CD4-positive, alpha-beta T cell treated with Interleukin-21 for 1 hour (primary cell): ENCODE results near the gene FES.

Experiments
- DNase-seq: peaks from one replicate; pipeline ENCODE4 v3.0.0-alpha.2; 2020

The FES gene

DNA sequence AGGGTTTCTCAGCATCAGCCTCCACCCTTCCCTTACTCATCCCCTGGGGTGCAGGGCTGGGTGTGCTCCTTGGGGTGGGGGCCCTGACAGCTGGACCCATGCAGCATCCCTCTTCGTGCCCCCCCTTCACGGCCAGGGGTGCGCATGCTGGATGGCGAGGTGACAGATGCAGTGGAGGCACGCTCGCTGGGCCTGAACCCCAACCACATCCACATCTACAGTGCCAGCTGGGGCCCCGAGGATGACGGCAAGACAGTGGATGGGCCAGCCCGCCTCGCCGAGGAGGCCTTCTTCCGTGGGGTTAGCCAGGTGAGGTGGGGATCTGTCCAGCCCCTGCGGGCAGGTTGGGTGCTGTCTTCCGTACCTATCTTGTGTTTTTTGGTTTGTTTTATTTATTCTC lies 6.3 kb upstream of the FES start:
- DNase-seq = no peak

DNA sequence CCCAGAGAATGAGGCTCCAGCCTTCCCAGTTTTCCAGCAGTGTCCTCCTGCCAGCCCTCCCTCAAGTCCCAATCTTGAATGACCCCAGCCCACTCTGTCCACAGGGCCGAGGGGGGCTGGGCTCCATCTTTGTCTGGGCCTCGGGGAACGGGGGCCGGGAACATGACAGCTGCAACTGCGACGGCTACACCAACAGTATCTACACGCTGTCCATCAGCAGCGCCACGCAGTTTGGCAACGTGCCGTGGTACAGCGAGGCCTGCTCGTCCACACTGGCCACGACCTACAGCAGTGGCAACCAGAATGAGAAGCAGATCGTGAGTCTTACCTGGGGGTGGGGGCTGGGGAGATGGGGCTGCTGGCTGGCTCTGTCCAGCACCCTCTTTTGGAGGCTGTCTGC lies 5.6 kb upstream of the FES start:
- DNase-seq = no peak

DNA sequence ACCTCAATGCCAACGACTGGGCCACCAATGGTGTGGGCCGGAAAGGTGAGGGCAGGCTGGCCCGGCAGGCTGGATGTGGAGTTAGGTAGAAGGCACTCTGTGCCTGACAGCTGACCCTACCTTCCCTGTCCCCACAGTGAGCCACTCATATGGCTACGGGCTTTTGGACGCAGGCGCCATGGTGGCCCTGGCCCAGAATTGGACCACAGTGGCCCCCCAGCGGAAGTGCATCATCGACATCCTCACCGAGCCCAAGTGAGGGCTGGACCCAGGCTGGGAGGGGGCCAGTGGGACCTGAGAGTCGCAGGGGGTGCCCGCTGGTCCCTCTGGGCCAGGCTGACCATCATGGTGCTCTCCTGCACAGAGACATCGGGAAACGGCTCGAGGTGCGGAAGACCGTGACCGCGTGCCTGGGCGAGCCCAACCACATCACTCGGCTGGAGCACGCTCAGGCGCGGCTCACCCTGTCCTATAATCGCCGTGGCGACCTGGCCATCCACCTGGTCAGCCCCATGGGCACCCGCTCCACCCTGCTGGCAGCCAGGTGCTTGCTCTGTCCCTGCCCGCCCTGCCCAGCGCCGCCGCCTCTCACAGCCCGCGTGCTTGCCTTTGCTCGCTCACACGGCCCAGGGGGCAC lies 4.5 kb upstream of the FES start:
- no peak for DNase-seq

DNA sequence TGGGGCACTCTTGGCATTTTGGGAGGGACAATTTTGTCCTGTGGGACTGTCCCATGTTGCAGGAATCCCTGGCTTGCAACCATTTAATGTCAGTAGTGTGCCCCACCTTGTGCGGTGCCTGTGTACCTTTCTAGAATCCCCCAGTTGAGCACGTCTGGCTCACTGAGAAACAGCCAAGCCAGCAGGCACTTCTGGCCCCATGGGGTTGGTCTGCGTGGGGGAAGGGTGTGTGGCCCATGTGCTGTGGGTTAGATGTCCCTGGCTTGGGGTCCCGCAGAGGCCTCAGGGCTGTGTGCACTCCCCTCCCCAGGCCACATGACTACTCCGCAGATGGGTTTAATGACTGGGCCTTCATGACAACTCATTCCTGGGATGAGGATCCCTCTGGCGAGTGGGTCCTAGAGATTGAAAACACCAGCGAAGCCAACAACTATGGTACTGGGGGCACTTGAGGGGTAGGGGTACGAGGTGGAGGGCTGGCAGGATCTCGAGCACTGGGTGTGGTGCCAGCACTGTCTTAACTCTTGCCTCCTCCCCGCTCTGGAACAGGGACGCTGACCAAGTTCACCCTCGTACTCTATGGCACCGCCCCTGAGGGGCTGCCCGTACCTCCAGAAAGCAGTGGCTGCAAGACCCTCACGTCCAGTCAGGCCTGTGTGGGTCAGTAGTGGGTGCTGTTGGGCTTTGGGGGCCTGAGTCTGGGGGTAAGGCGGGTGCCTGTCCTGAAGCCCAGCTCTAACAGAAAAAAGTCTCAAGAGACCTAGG lies 3.7 kb upstream of the FES start:
- no peak for DNase-seq

DNA sequence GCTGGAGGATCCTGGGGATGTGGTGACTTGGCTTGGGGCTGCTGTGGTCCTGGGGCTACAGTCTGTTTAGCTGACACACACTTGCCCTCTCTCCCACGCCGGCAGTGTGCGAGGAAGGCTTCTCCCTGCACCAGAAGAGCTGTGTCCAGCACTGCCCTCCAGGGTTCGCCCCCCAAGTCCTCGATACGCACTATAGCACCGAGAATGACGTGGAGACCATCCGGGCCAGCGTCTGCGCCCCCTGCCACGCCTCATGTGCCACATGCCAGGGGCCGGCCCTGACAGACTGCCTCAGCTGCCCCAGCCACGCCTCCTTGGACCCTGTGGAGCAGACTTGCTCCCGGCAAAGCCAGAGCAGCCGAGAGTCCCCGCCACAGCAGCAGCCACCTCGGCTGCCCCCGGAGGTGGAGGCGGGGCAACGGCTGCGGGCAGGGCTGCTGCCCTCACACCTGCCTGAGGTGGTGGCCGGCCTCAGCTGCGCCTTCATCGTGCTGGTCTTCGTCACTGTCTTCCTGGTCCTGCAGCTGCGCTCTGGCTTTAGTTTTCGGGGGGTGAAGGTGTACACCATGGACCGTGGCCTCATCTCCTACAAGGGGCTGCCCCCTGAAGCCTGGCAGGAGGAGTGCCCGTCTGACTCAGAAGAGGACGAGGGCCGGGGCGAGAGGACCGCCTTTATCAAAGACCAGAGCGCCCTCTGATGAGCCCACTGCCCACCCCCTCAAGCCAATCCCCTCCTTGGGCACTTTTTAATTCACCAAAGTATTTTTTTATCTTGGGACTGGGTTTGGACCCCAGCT lies 2.9 kb upstream of the FES start:
- no peak for DNase-seq

DNA sequence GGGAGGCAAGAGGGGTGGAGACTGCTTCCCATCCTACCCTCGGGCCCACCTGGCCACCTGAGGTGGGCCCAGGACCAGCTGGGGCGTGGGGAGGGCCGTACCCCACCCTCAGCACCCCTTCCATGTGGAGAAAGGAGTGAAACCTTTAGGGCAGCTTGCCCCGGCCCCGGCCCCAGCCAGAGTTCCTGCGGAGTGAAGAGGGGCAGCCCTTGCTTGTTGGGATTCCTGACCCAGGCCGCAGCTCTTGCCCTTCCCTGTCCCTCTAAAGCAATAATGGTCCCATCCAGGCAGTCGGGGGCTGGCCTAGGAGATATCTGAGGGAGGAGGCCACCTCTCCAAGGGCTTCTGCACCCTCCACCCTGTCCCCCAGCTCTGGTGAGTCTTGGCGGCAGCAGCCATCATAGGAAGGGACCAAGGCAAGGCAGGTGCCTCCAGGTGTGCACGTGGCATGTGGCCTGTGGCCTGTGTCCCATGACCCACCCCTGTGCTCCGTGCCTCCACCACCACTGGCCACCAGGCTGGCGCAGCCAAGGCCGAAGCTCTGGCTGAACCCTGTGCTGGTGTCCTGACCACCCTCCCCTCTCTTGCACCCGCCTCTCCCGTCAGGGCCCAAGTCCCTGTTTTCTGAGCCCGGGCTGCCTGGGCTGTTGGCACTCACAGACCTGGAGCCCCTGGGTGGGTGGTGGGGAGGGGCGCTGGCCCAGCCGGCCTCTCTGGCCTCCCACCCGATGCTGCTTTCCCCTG lies 2.2 kb upstream of the FES start:
- DNase-seq = no peak

DNA sequence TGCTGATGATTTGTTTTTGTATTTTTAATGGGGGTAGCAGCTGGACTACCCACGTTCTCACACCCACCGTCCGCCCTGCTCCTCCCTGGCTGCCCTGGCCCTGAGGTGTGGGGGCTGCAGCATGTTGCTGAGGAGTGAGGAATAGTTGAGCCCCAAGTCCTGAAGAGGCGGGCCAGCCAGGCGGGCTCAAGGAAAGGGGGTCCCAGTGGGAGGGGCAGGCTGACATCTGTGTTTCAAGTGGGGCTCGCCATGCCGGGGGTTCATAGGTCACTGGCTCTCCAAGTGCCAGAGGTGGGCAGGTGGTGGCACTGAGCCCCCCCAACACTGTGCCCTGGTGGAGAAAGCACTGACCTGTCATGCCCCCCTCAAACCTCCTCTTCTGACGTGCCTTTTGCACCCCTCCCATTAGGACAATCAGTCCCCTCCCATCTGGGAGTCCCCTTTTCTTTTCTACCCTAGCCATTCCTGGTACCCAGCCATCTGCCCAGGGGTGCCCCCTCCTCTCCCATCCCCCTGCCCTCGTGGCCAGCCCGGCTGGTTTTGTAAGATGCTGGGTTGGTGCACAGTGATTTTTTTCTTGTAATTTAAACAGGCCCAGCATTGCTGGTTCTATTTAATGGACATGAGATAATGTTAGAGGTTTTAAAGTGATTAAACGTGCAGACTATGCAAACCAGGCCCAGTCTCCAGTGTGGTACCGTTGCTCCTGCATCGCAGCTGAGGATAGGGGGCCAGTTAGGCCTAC lies 1.4 kb upstream of the FES start:
- DNase-seq = no peak

DNA sequence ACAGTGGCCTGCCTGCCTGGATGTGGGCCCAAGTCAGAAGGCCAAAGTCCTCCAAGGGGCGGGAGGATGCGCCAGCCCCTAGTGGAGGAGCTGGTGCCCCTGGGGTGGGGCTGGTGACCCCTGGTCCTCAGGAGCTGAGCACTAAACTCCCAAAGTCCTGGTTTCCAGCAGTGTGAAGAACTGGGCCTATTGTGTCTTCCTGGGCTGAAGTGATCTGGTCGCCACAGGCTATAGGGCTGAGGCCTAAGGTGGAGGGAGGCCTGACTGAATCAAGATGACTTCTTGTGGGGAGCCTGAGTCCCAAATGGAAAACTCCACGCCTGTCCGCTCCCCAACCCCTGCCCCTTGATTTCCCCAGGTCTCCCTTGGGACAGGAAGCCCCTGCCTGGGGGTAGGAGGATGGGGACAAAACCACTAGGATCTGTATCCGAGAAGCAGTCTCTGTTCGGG lies 753 bp upstream of the FES start:
- DNase-seq = no peak

DNA sequence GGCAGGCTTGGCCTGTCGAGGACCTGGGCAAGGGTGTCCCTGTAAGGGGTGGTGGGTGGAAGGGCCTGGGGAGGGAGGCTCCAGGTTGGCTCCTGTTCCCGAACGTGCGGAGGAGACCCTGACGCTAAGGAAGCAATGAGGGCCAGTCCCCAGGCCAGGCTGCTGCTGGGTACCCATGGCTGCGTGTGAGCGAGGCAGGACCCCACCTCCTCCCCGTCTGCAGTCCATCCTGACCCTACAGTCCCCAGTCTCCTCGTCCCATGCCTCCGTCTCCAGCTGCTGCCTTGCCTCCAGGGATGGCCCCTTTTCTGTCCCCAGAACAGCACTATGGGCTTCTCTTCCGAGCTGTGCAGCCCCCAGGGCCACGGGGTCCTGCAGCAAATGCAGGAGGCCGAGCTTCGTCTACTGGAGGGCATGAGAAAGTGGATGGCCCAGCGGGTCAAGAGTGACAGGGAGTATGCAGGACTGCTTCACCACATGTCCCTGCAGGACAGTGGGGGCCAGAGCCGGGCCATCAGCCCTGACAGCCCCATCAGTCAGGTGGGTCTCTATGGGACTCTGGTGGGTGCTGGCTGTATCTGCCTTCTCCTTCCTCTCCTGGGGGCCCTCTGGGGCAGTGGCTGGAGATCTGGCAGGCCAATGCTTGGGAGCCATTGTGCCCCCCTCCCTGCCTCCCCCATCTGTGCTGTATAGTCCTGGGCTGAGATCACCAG lies 571 bp downstream of the FES start:
- no peak for DNase-seq

DNA sequence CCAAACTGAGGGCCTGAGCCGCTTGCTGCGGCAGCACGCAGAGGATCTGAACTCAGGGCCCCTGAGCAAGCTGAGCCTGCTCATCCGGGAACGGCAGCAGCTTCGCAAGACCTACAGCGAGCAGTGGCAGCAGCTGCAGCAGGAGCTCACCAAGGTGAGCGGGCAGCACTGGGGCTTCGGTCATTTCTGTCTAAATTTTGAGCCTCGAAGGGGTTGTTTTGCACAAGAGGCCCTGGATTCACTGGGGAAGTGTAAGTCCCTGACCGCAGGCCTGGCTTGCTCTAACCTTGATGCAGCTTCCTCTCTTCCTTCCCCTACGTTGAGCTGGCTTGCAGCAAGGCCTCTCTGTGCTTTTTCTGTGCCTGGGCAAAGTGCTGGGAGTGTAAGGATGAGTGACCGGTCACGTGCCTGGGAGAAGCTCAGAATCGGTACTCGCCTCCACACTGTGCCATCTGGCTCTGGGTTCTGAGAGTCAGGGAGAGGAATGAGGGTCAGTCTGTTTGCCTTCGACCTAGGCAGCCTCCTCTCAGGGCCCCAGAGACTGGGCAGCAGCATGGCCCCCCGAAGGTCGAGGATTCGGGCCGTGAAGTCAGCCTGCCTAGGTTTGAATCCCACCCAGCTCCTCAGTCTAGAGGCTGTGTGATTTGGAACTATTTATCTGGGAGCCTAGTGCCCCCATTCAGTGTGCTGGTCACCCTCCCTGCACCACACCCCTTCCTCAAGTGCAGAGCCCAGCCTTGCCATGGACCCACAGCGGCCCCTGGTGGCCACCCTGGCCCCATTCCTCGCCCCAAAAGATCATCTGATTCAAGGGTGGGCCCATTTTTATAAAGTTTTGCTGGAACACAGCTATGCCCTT lies 1.4 kb downstream of the FES start:
- DNase-seq = peak; percentile 78

DNA sequence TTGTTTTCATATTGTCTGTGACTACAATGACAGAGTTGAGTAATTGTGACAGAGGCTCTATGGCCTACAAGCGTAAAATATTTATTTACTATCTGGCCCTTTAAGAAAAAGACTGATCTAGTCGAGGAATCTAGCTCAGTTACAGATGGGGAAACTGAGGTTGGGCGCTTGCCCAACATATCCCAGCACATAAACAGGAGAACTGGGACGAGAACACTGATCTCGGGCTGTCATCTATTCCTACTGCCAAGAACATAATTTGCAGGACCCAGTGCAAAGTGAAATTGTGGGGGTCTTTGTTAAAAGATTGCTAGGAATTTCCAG lies 1.9 kb downstream of the FES start:
- DNase-seq = no peak

DNA sequence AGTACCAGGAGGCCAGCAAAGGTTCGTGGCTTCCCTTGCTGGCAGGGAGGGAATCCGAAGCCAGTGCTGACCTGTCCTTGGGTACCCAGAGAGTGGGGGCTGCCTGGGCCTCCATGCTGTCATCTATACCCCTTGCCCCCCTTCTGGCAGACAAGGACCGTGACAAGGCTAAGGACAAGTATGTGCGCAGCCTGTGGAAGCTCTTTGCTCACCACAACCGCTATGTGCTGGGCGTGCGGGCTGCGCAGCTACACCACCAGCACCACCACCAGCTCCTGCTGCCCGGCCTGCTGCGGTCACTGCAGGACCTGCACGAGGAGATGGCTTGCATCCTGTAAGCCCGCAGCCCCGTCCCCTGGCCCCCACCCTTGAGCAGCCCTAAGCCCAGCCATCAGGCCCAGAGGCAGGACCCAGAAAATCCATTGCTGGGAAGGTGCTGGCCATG lies 2.8 kb downstream of the FES start:
- DNase-seq = no peak

DNA sequence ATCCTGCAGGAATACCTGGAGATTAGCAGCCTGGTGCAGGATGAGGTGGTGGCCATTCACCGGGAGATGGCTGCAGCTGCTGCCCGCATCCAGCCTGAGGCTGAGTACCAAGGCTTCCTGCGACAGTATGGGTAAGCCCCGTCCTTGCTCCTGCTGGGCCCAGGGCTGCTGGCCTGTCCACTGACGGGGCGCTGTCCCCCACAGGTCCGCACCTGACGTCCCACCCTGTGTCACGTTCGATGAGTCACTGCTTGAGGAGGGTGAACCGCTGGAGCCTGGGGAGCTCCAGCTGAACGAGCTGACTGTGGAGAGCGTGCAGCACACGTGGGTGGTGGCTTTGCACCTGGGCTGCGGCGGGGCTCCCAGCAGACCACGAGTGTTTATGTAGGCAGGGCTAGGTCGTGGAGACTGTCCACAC lies 5.0 kb downstream of the FES start:
- no peak for DNase-seq

DNA sequence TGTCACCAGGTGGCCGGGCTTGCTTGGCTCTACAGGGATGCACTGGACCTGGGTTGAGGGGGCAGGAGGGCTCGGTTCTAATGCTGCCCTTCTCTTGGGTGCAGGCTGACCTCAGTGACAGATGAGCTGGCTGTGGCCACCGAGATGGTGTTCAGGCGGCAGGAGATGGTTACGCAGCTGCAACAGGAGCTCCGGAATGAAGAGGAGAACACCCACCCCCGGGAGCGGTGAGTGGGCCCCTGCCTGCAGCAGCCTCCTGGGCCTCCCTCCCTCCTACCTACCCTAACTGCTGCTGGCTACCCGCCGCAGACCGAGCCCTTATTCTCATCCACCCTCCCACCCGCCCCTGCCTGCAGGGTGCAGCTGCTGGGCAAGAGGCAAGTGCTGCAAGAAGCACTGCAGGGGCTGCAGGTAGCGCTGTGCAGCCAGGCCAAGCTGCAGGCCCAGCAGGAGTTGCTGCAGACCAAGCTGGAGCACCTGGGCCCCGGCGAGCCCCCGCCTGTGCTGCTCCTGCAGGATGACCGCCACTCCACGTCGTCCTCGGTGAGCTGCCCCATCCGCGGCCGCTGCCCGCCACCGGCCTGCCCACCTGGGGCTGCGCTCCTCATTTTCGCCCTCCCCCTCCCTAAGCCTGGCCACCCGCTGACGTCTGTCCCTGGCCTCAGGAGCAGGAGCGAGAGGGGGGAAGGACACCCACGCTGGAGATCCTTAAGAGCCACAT lies 5.6 kb downstream of the FES start:
- no peak for DNase-seq

DNA sequence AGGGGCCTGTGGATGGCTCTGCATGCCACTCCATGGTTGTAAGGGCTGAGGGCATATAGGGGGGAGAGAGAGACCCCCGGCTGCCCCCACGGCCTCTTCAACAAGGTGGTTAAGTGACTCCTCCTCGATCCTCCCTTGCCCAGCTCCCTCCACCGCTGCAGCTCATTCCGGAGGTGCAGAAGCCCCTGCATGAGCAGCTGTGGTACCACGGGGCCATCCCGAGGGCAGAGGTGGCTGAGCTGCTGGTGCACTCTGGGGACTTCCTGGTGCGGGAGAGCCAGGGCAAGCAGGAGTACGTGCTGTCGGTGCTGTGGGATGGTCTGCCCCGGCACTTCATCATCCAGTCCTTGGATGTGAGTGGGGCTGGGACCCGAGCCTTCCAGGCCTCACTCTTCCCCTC lies 6.5 kb downstream of the FES start:
- DNase-seq = no peak

DNA sequence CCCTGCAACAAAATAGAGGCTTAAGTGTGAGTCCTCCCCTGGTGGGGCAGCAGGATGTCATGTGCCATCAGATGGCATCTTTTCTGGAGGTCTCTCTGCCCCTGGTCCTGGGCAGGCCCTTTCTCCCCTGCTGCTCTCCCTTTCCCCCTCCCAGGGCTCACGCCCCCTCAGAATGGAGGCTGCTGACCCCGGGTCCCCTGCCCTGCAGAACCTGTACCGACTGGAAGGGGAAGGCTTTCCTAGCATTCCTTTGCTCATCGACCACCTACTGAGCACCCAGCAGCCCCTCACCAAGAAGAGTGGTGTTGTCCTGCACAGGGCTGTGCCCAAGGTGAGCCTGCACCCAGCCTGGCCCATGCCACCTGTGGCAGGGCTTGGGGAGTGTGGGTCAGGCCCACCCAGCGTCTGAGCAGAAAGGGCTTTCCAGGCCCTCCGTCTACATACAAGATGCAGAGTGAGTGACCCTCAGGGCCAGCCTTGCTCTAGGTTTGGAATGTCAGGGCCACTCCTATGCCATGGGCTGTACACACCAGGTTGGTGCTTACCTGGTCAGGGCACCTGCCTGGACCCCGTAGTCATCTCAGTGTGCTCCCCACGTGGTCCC lies 7.1 kb downstream of the FES start:
- no peak for DNase-seq

DNA sequence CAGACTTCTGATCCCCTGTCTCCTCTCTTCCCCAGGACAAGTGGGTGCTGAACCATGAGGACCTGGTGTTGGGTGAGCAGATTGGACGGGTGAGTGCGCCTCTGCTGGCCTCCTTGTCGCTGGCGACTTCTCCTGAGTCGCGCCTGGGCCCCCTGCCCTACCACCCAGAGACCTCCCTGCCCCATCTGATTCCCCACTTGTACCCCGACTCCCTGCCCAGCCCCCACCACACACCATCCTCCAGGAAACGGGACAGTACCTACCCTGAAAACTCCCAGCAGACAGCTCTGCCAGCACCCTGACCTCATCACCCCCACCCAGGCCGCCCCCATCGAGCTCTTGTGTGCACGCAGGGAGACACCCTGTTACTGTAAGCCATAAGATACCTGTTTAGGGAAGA lies 7.7 kb downstream of the FES start:
- no peak for DNase-seq

DNA sequence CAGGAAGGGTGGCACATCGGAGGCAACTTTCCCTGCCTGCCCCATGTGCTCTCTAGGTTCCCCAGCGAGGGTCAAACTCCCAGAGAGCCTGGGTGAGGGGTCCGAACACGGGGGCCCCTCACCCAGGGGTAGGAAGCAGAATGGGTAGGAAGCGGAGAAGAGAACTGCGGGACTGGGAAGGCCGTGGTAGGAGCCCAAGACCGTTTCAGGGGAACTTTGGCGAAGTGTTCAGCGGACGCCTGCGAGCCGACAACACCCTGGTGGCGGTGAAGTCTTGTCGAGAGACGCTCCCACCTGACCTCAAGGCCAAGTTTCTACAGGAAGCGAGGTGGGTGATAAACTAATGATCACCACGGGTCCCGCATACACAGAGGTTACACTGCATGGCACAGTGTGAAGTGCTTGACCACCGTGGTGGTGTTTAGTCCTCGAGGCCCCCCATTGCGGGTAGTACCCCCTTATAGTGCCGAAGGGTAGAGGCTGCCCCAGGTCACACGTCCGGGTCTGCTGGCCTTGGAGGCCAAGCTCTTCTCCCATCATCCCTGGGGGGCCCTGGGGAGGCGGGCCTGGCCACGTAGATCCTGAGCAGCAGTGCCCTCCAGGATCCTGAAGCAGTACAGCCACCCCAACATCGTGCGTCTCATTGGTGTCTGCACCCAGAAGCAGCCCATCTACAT lies 8.3 kb downstream of the FES start:
- DNase-seq = no peak
